ENCODE data around the gene LIM2.
"Not testable (repeated sequence)": the region's sequence is repeated elsewhere in the genome, so short reads cannot be mapped to it uniquely, and the experiment has no call there.

Gene LIM2

GRCh38 chr19:51397453-51397852, 9.7 kb upstream of the LIM2 start:
- H3K27ac ChIP-seq (ENCODE audit: low read depth in 2 of 2, low read length in 2 of 2); H3K9ac ChIP-seq (ENCODE audit: low read depth in 1 of 2, low read length in 2 of 2); H3K27me3 ChIP-seq (ENCODE audit: control insufficient read depth in 2 of 2, insufficient read depth in 2 of 2, low read length in 2 of 2); H3K9me3 ChIP-seq (ENCODE audit: control insufficient read depth in 2 of 2, low read length in 2 of 2); H3K4me3 ChIP-seq (ENCODE audit: low read length in 2 of 2); H3K36me3 ChIP-seq (ENCODE audit: control insufficient read depth in 2 of 2, insufficient read depth in 2 of 2, low read length in 2 of 2); H3K4me1 ChIP-seq (ENCODE audit: control insufficient read depth in 2 of 2, insufficient read depth in 2 of 2, low read length in 2 of 2): not testable (repeated sequence)

- Histone ChIP-seq H3K4me1 (ENCODE audit: control insufficient read depth in 2 of 2, insufficient read depth in 2 of 2, low read length in 2 of 2) (peaks cover 6 to 7% of the 10 kb centered on the region in 2 donors), H3K27me3 (ENCODE audit: control insufficient read depth in 2 of 2, insufficient read depth in 2 of 2, low read length in 2 of 2) (no peaks in the 10 kb centered on the region), H3K4me3 (ENCODE audit: low read length in 2 of 2) (no peak overlapping the region), H3K9me3 (ENCODE audit: control insufficient read depth in 2 of 2, low read length in 2 of 2) (no peaks in the 10 kb centered on the region), H3K36me3 (ENCODE audit: control insufficient read depth in 2 of 2, insufficient read depth in 2 of 2, low read length in 2 of 2) (no peaks in the 10 kb centered on the region), H3K27ac (ENCODE audit: low read depth in 2 of 2, low read length in 2 of 2) (no peak overlapping the region), H3K9ac (ENCODE audit: low read depth in 1 of 2, low read length in 2 of 2) (no peak overlapping the region)
Measured at GRCh38 chr19:51396175-51396574, 8.4 kb upstream of the LIM2 start.

DNA sequence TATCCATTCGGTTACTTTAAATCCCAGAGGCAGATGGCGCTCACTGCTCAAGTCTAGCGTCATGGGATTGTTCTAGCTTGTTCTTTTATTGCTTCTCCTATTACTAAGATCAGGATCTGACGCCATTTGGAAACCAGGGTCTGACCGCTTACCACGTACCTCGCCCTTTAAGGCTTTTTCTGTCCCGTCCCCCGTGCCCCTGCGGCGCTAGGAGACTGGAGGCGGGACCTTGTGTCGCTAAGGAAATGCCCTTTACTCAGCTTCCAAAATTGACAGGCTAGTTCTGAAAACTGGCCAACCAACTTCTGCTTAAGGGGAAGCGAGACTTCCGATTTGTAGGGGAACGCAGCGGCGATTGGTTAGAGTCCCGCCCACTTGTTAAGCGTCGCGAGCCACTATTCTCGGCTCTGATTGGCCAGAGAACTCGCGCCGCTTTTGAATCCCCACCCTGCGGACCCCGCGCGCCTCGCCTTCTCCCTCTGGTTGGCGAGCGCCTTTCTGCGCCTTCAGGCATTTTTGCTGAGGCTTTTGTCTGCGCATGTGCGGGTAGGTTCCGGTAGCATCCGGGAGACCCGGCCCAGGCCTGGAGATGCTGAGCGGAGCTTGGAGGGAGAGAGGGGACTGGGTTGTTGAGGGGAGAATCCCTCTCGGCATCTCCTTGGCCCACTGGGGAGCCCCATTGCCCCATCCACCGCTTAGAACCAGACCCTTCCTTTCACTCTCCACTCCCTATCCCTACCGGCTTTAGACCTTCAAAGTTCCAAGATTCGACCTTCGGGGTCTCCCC, 6.5 kb upstream of the LIM2 start:
- H3K36me3 ChIP-seq (ENCODE audit: control insufficient read depth in 2 of 2, insufficient read depth in 2 of 2, low read length in 2 of 2): no peaks in the 10 kb centered on the region
- H3K9ac ChIP-seq (ENCODE audit: low read depth in 1 of 2, low read length in 2 of 2): peak overlapping the region; percentile 54 to 67
- H3K27ac ChIP-seq (ENCODE audit: low read depth in 2 of 2, low read length in 2 of 2): peak overlapping the region; percentile 59 to 76
- H3K4me3 ChIP-seq (ENCODE audit: low read length in 2 of 2): peak overlapping the region; percentile 63 to 81
- no peaks in the 10 kb centered on the region for H3K27me3 ChIP-seq (ENCODE audit: control insufficient read depth in 2 of 2, insufficient read depth in 2 of 2, low read length in 2 of 2)
- no peaks in the 10 kb centered on the region for H3K9me3 ChIP-seq (ENCODE audit: control insufficient read depth in 2 of 2, low read length in 2 of 2)
- H3K4me1 ChIP-seq (ENCODE audit: control insufficient read depth in 2 of 2, insufficient read depth in 2 of 2, low read length in 2 of 2): peaks cover 6 to 7% of the 10 kb centered on the region in 2 donors

DNA sequence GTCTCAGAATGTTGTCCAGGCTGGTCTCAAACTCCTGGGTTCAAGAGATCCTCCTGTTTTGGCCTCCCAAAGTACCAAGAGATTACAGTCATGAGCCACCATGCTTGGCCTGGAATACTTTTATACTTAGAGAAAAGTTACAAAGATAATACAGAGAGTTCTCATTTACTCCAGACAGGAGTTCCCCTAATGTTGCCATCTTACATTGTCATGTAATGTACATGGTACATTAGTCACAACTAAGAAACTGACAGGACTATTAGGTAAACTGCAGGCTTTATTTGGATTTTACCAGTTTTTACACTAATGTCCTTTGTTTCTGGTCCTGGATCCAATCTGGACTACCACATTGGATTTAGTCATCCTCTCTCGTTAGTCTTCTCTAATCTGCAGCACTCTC, 4.9 kb upstream of the LIM2 start:
- Histone ChIP-seq H3K27ac (ENCODE audit: low read depth in 2 of 2, low read length in 2 of 2) (no peak overlapping the region), H3K4me1 (ENCODE audit: control insufficient read depth in 2 of 2, insufficient read depth in 2 of 2, low read length in 2 of 2) (peaks cover 6 to 7% of the 10 kb centered on the region in 2 donors), H3K9me3 (ENCODE audit: control insufficient read depth in 2 of 2, low read length in 2 of 2) (no peaks in the 10 kb centered on the region), H3K4me3 (ENCODE audit: low read length in 2 of 2) (no peak overlapping the region), H3K9ac (ENCODE audit: low read depth in 1 of 2, low read length in 2 of 2) (no peak overlapping the region), H3K36me3 (ENCODE audit: control insufficient read depth in 2 of 2, insufficient read depth in 2 of 2, low read length in 2 of 2) (no peaks in the 10 kb centered on the region), H3K27me3 (ENCODE audit: control insufficient read depth in 2 of 2, insufficient read depth in 2 of 2, low read length in 2 of 2) (no peaks in the 10 kb centered on the region)

- Histone ChIP-seq H3K27me3 (ENCODE audit: control insufficient read depth in 2 of 2, insufficient read depth in 2 of 2, low read length in 2 of 2) (no peaks in the 10 kb centered on the region), H3K4me3 (ENCODE audit: low read length in 2 of 2) (no peak overlapping the region), H3K9ac (ENCODE audit: low read depth in 1 of 2, low read length in 2 of 2) (no peak overlapping the region)
Measured at GRCh38 chr19:51391073-51391611, 3.4 kb upstream of the LIM2 start.

DNA sequence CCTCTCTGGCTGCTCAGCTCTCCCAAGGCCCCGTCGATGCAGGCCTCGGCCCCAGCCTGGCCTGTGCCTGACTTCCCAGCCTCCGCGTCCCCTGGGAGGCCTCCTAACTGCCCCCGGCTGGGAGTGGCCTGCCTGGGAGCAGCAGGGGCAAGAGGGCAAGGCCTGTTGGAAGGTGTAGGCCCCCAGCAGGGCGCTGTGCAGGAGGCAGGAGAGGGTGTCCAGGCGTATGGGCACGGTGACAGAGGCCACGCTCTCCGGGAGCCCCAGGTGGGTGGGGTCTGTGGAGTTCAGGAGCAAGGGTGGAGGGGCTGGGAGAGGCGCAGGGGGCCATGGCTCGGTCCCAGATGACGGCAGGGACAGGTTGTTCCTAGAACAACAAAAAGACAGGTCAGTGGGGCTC, 1.4 kb upstream of the LIM2 start:
- Histone ChIP-seq H3K4me3 (ENCODE audit: low read length in 2 of 2) (no peak overlapping the region), H3K27ac (ENCODE audit: low read depth in 2 of 2, low read length in 2 of 2) (no peak overlapping the region)

More at GRCh38 chr19:51391073-51391611, 3.4 kb upstream of the LIM2 start:
- Histone ChIP-seq H3K4me1 (ENCODE audit: control insufficient read depth in 2 of 2, insufficient read depth in 2 of 2, low read length in 2 of 2) (peaks cover 6 to 7% of the 10 kb centered on the region in 2 donors), H3K27ac (ENCODE audit: low read depth in 2 of 2, low read length in 2 of 2) (no peak overlapping the region), H3K36me3 (ENCODE audit: control insufficient read depth in 2 of 2, insufficient read depth in 2 of 2, low read length in 2 of 2) (no peaks in the 10 kb centered on the region), H3K9me3 (ENCODE audit: control insufficient read depth in 2 of 2, low read length in 2 of 2) (no peaks in the 10 kb centered on the region)

GRCh38 chr19:51386882-51387520, 773 bp downstream of the LIM2 start:
- Histone ChIP-seq H3K27ac (ENCODE audit: low read depth in 2 of 2, low read length in 2 of 2) (no peak overlapping the region), H3K9me3 (ENCODE audit: control insufficient read depth in 2 of 2, low read length in 2 of 2) (no peaks in the 10 kb centered on the region), H3K9ac (ENCODE audit: low read depth in 1 of 2, low read length in 2 of 2) (no peak overlapping the region), H3K36me3 (ENCODE audit: control insufficient read depth in 2 of 2, insufficient read depth in 2 of 2, low read length in 2 of 2) (no peaks in the 10 kb centered on the region), H3K27me3 (ENCODE audit: control insufficient read depth in 2 of 2, insufficient read depth in 2 of 2, low read length in 2 of 2) (peaks cover 0 to 2% of the 10 kb centered on the region in 2 donors), H3K4me3 (ENCODE audit: low read length in 2 of 2) (no peak overlapping the region), H3K4me1 (ENCODE audit: control insufficient read depth in 2 of 2, insufficient read depth in 2 of 2, low read length in 2 of 2) (no peaks in the 10 kb centered on the region)

More for the DNA sequence above, 1.4 kb upstream of the LIM2 start:
- H3K9me3 ChIP-seq (ENCODE audit: control insufficient read depth in 2 of 2, low read length in 2 of 2): no peaks in the 10 kb centered on the region
- no peak overlapping the region for H3K9ac ChIP-seq (ENCODE audit: low read depth in 1 of 2, low read length in 2 of 2)
- H3K36me3 ChIP-seq (ENCODE audit: control insufficient read depth in 2 of 2, insufficient read depth in 2 of 2, low read length in 2 of 2): no peaks in the 10 kb centered on the region
- H3K27me3 ChIP-seq (ENCODE audit: control insufficient read depth in 2 of 2, insufficient read depth in 2 of 2, low read length in 2 of 2): peaks cover 0 to 2% of the 10 kb centered on the region in 2 donors
- peaks cover 0 to 3% of the 10 kb centered on the region in 2 donors for H3K4me1 ChIP-seq (ENCODE audit: control insufficient read depth in 2 of 2, insufficient read depth in 2 of 2, low read length in 2 of 2)

GRCh38 chr19:51382004-51382403, 5.8 kb downstream of the LIM2 start:
- peaks cover 0 to 3% of the 10 kb centered on the region in 2 donors for H3K9me3 ChIP-seq (ENCODE audit: control insufficient read depth in 2 of 2, low read length in 2 of 2)
- no peak overlapping the region for H3K9ac ChIP-seq (ENCODE audit: low read depth in 1 of 2, low read length in 2 of 2)
- H3K27me3 ChIP-seq (ENCODE audit: control insufficient read depth in 2 of 2, insufficient read depth in 2 of 2, low read length in 2 of 2): peaks cover 0 to 2% of the 10 kb centered on the region in 2 donors
- no peak overlapping the region for H3K27ac ChIP-seq (ENCODE audit: low read depth in 2 of 2, low read length in 2 of 2)
- H3K4me1 ChIP-seq (ENCODE audit: control insufficient read depth in 2 of 2, insufficient read depth in 2 of 2, low read length in 2 of 2): no peaks in the 10 kb centered on the region
- no peak overlapping the region for H3K4me3 ChIP-seq (ENCODE audit: low read length in 2 of 2)
- H3K36me3 ChIP-seq (ENCODE audit: control insufficient read depth in 2 of 2, insufficient read depth in 2 of 2, low read length in 2 of 2): no peaks in the 10 kb centered on the region

- Histone ChIP-seq H3K27me3 (ENCODE audit: control insufficient read depth in 2 of 2, insufficient read depth in 2 of 2, low read length in 2 of 2) (no peaks in the 10 kb centered on the region), H3K4me3 (ENCODE audit: low read length in 2 of 2) (no peak overlapping the region), H3K9ac (ENCODE audit: low read depth in 1 of 2, low read length in 2 of 2) (no peak overlapping the region), H3K27ac (ENCODE audit: low read depth in 2 of 2, low read length in 2 of 2) (no peak overlapping the region), H3K36me3 (ENCODE audit: control insufficient read depth in 2 of 2, insufficient read depth in 2 of 2, low read length in 2 of 2) (no peaks in the 10 kb centered on the region), H3K4me1 (ENCODE audit: control insufficient read depth in 2 of 2, insufficient read depth in 2 of 2, low read length in 2 of 2) (no peaks in the 10 kb centered on the region), H3K9me3 (ENCODE audit: control insufficient read depth in 2 of 2, low read length in 2 of 2) (peaks cover 0 to 3% of the 10 kb centered on the region in 2 donors)
Measured at GRCh38 chr19:51380379-51380778, 7.4 kb downstream of the LIM2 start.

- no peaks in the 10 kb centered on the region for H3K36me3 ChIP-seq (ENCODE audit: control insufficient read depth in 2 of 2, insufficient read depth in 2 of 2, low read length in 2 of 2)
- H3K4me3 ChIP-seq (ENCODE audit: low read length in 2 of 2): no peak overlapping the region
- H3K9ac ChIP-seq (ENCODE audit: low read depth in 1 of 2, low read length in 2 of 2): no peak overlapping the region
- H3K4me1 ChIP-seq (ENCODE audit: control insufficient read depth in 2 of 2, insufficient read depth in 2 of 2, low read length in 2 of 2): no peaks in the 10 kb centered on the region
- H3K27ac ChIP-seq (ENCODE audit: low read depth in 2 of 2, low read length in 2 of 2): no peak overlapping the region
- no peaks in the 10 kb centered on the region for H3K27me3 ChIP-seq (ENCODE audit: control insufficient read depth in 2 of 2, insufficient read depth in 2 of 2, low read length in 2 of 2)
- H3K9me3 ChIP-seq (ENCODE audit: control insufficient read depth in 2 of 2, low read length in 2 of 2): peaks cover 0 to 3% of the 10 kb centered on the region in 2 donors
Measured at GRCh38 chr19:51377422-51377821, 10.4 kb downstream of the LIM2 start.
